ENCODE results near the gene KRTAP5-8.

DNA sequence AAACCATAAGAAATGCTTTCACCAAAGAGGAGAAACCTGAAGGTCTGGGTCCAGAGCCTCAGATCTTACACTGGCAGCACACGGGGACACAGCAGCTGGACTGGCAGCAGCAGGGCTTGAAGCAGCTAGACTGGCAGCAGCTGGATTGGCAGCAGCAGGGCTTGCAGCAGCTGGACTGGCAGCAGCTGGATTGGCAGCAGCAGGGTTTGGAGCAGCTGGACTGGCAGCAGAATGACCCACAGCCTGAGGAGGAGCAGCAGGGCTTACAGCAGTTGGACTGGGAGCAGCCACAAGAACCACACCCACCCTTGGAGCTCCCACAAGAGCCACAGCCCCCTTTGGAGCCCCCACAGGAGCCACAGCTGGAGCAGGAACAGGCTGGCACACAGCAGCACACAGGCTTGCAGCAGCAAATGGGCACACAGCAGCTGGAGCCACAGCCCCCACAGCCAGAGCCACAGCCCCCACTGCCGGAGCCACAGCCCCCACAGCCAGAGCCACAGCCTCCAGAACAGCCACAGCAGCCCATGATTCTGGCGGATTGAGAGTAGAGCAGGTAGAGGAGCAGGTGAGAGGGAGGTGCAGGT, 44.6 kb downstream of the KRTAP5-8 start, which contains the start of gene KRTAP5-11:
- no peak for TF ChIP-seq CTCF (IDR thresholded peaks at IDR 0.05)
- no peak for TF ChIP-seq POLR2A (IDR thresholded peaks at IDR 0.05)

Data from adrenal gland (tissue), 5 donors.